Right lobe of liver (tissue), 6 donors: Measurements from ENCODE around the gene CTSH. TPM values are rescaled to one million over a fixed set of nuclear protein-coding genes. Genes with fewer than 3 reads are reported as not detected.
A peak's percentile ranks its signal among the peaks of the same experiment; 100 is the strongest.

Source experiments
- ATAC-seq, 4 donors: fragments of 200-7000 bp; cut with Tn5 transposase; one replicate each; pipeline ENCODE4 v1.9.1; 2020; ENCODE audit warnings: mild to moderate bottlenecking in 4 of 4, moderate library complexity in 4 of 4
- DNase-seq, 3 donors: peaks; one replicate each; pipeline ENCODE4 v3.0.0-alpha.2; 2020
- H3K27ac ChIP-seq, 3 donors: fragments of 200-600 bp; one replicate each; pipeline ENCODE4 v1.8.0; 2022
- H3K27me3 ChIP-seq, 2 donors: fragments of 200-600 bp; one replicate each; pipeline ENCODE4 v1.8.0; 2022
- H3K36me3 ChIP-seq, 4 donors: fragments of 200-600 bp; sonication (generic) in 1 of 4; one replicate each; pipeline versions ENCODE4 v1.5.1 to v1.8.0; 2017 to 2022; ENCODE audit warnings: control low read depth in 1 of 4
- H3K4me1 ChIP-seq, 4 donors: fragments of 200-600 bp; sonication (generic) in 1 of 4; one replicate each; pipeline versions ENCODE4 v1.5.1 to v1.8.0; 2017 to 2022; ENCODE audit warnings: control low read depth in 1 of 4
- H3K4me3 ChIP-seq, 3 donors: fragments of 200-600 bp; one replicate each; pipeline ENCODE4 v1.8.0; 2022
- H3K9me3 ChIP-seq, 4 donors: fragments of 200-600 bp; sonication (generic) in 1 of 4; one replicate each; pipeline versions ENCODE4 v1.5.1 to v1.8.0; 2017 to 2022; ENCODE audit warnings: control low read depth in 1 of 4
- CTCF ChIP-seq, 4 donors: fragments of 200-600 bp in 3 of 4; fragments of 450-650 bp in 1 of 4; IDR thresholded peaks; one replicate each; pipeline versions ENCODE4 v1.5.1 to v1.8.0; 2016 to 2022; ENCODE audit warnings: antibody characterized with exemption in 4 of 4, mild to moderate bottlenecking in 2 of 4
- POLR2A ChIP-seq: fragments of 450-650 bp; IDR thresholded peaks from one replicate; pipeline ENCODE4 v1.6.1; 2017; ENCODE audit warnings: antibody characterized with exemption, mild to moderate bottlenecking
- WGBS: methylation state at CpG from one replicate; pipeline ENCODE4 v1.1.6; 2018; ENCODE audit warnings: low coverage, low lambda C conversion rate; ENCODE audit not compliant: insufficient coverage; ENCODE audit errors: missing lambda C conversion rate; 5-methylcytosine and 5-hydroxymethylcytosine counted together
- intact Hi-C, 2 donors: fragments of 100-400 bp; cut with DNase I; formaldehyde crosslinking; loops; one replicate each; pipeline versions ENCODE4 v1.11.2 to v1.14.1; 2022
- total RNA-seq, 6 experiments: library from RNA; depleted of rRNA in 2 of 6; stranded (reverse); fragments of >200 nt in 2 of 6; fragmentation: NEBNext Ultra II Directional in 3 of 6; extraction: Animal tissue kit (Norgen Biotek cat#: 25700) in 3 of 6; gene quantifications; one replicate each; pipeline versions ENCODE4 v1.1.0 to v1.2.4, GENCODE V29; 2016 to 2023
- donor health status: DM: no; HTN: yes; CAD: no.
- donor health status: DM: no; HTN: no; CAD: no.
- donor health status: DM: no; HTN: no; CAD: no.
- donor health status: DM: no; HTN: yes; CAD: no.
- donor health status: DM: no; HTN: yes; CAD: no.

The CTSH gene
- total RNA-seq, 6 experiments from 2014 or later, result 32.0 to 183 (median 98.1) TPM

- DNase-seq (peak in 2 of 3 donors; percentile 69 to 75), ATAC-seq (peak; percentile 56 to 72 (median 64))
- H3K27ac ChIP-seq, result peak overlapping the region in 2 of 3 donors; percentile 15 to 57
- H3K9me3 ChIP-seq, result no peaks in the 10 kb centered on the region
- peaks cover 0 to 10% (median 2%) of the 10 kb centered on the region in 4 donors for H3K4me1 ChIP-seq
- TF ChIP-seq CTCF (IDR thresholded peaks at IDR 0.05) (no peak), POLR2A (no peak)
- H3K4me3 ChIP-seq, result no peak overlapping the region
- intact Hi-C loops, result loop anchor here in 1 of 2 donors (10.0 kb wide), 1 partner anchor 64 kb away; no protein-coding TSS in a partner anchor
- H3K27me3 ChIP-seq, result no peaks in the 10 kb centered on the region
- no peaks in the 10 kb centered on the region for H3K36me3 ChIP-seq
- WGBS, result 39% methylated on average over 3 of the region's 7 CpGs
Measured at GRCh38 chr15:78988361-78988911, 43.6 kb upstream of the CTSH start.

GRCh38 chr15:78987556-78988360 lies 42.9 kb upstream of the CTSH start:
- Histone ChIP-seq H3K27me3 (no peaks in the 10 kb centered on the region), H3K9me3 (no peaks in the 10 kb centered on the region), H3K4me3 (no peak overlapping the region), H3K36me3 (no peaks in the 10 kb centered on the region), H3K27ac (peak overlapping the region in 2 of 3 donors; percentile 15 to 57), H3K4me1 (peaks cover 0 to 10% (median 2%) of the 10 kb centered on the region in 4 donors)
- intact Hi-C loops, result loop anchor here in 1 of 2 donors (10.0 kb wide), 1 partner anchor 63 kb away; no protein-coding TSS in a partner anchor
- TF ChIP-seq CTCF (IDR thresholded peaks at IDR 0.05) (no peak), POLR2A (no peak)
- ATAC-seq, result no peak
- no peak for DNase-seq
- 66% methylated on average over 8 of the region's 10 CpGs for WGBS

- no peaks in the 10 kb centered on the region for H3K9me3 ChIP-seq
- no peaks in the 10 kb centered on the region for H3K36me3 ChIP-seq
- TF ChIP-seq POLR2A (no peak), CTCF (IDR thresholded peaks at IDR 0.05) (no peak)
- intact Hi-C loops, result loop anchor here in 1 of 2 donors (10.0 kb wide), 1 partner anchor 61 kb away; no protein-coding TSS in a partner anchor
- H3K4me1 ChIP-seq, result peaks cover 0 to 10% (median 2%) of the 10 kb centered on the region in 4 donors
- no peak overlapping the region for H3K27ac ChIP-seq
- no peak overlapping the region for H3K4me3 ChIP-seq
- DNase-seq, result no peak
- ATAC-seq, result peak; percentile 63 to 73 (median 67)
- WGBS, result 44% methylated on average over 6 of the region's 6 CpGs
- H3K27me3 ChIP-seq, result no peaks in the 10 kb centered on the region
Measured at GRCh38 chr15:78985859-78986475, 41.1 kb upstream of the CTSH start.

- ATAC-seq (no peak), DNase-seq (no peak)
- peaks cover 0 to 15% (median 2%) of the 10 kb centered on the region in 4 donors for H3K4me1 ChIP-seq
- no peaks in the 10 kb centered on the region for H3K36me3 ChIP-seq
- H3K27ac ChIP-seq, result no peak overlapping the region
- intact Hi-C loops, result loop anchor here in 1 of 2 donors (10.0 kb wide), 1 partner anchor 59 kb away; no protein-coding TSS in a partner anchor
- no peak overlapping the region for H3K4me3 ChIP-seq
- H3K27me3 ChIP-seq, result no peaks in the 10 kb centered on the region
- no CpG with 5 or more reads among the region's 1 CpG for WGBS
- H3K9me3 ChIP-seq, result no peaks in the 10 kb centered on the region
- TF ChIP-seq POLR2A (no peak), CTCF (IDR thresholded peaks at IDR 0.05) (no peak)
Measured at GRCh38 chr15:78984041-78984440, 39.2 kb upstream of the CTSH start.
